ENCODE results near the gene GNG12. TPM values are rescaled to one million over a fixed set of nuclear protein-coding genes. Genes with fewer than 3 reads are reported as not detected.

Gene GNG12
- total RNA-seq, 6 donors from 2014 or later, result 14.3 to 54.6 (median 45.1) TPM

GRCh38 chr1:67874501-67875111, 41.3 kb upstream of the GNG12 start:
- peaks cover 0 to 7% (median 0%) of the 10 kb centered on the region in 4 donors for H3K9me3 ChIP-seq
- 87 to 92% methylated on average over 2 of the region's 2 CpGs for WGBS, 2 donors
- no peaks in the 10 kb centered on the region for H3K27me3 ChIP-seq
- H3K27ac ChIP-seq, result no peak overlapping the region
- no peaks in the 10 kb centered on the region for H3K4me1 ChIP-seq
- TF ChIP-seq POLR2A (IDR thresholded peaks at IDR 0.05), result no peak
- TF ChIP-seq CTCF (IDR thresholded peaks at IDR 0.05), result no peak
- TF ChIP-seq POLR2AphosphoS5 (IDR thresholded peaks at IDR 0.05), result no peak
- TF ChIP-seq EP300 (IDR thresholded peaks at IDR 0.05), result no peak
- DNase-seq (no peak), ATAC-seq (ENCODE audit: low FRiP score in 2 of 2) (no peak)
- H3K36me3 ChIP-seq, result no peaks in the 10 kb centered on the region
- no peak overlapping the region for H3K4me3 ChIP-seq

- no peak for DNase-seq
- TF ChIP-seq CTCF (IDR thresholded peaks at IDR 0.05), result no peak
- TF ChIP-seq POLR2AphosphoS5 (IDR thresholded peaks at IDR 0.05), result no peak
- no peak for TF ChIP-seq POLR2A (IDR thresholded peaks at IDR 0.05)
- no peak for TF ChIP-seq EP300 (IDR thresholded peaks at IDR 0.05)
- H3K27ac ChIP-seq, result no peak overlapping the region
- no peaks in the 10 kb centered on the region for H3K4me1 ChIP-seq
- no peaks in the 10 kb centered on the region for H3K9me3 ChIP-seq
- H3K4me3 ChIP-seq, result no peak overlapping the region
- WGBS, 2 donors, result 58 to 63% methylated on average over 1 of the region's 1 CpG
- H3K27me3 ChIP-seq, result no peaks in the 10 kb centered on the region
- no peaks in the 10 kb centered on the region for H3K36me3 ChIP-seq
- ATAC-seq (ENCODE audit: low FRiP score in 2 of 2), result no peak
Observed at GRCh38 chr1:67869233-67869632, 36.0 kb upstream of the GNG12 start.

- H3K4me3 ChIP-seq, result no peak overlapping the region
- H3K27ac ChIP-seq, result no peak overlapping the region
- DNase-seq, result no peak
- 94 to 96% methylated on average over 2 of the region's 2 CpGs for WGBS, 2 donors
- no peaks in the 10 kb centered on the region for H3K9me3 ChIP-seq
- H3K4me1 ChIP-seq, result no peaks in the 10 kb centered on the region
- ATAC-seq (ENCODE audit: low FRiP score in 2 of 2), result no peak
- H3K36me3 ChIP-seq, result no peaks in the 10 kb centered on the region
- no peaks in the 10 kb centered on the region for H3K27me3 ChIP-seq
- TF ChIP-seq EP300 (IDR thresholded peaks at IDR 0.05) (no peak), POLR2AphosphoS5 (IDR thresholded peaks at IDR 0.05) (no peak), CTCF (IDR thresholded peaks at IDR 0.05) (no peak), POLR2A (IDR thresholded peaks at IDR 0.05) (no peak)
Observed at GRCh38 chr1:67863637-67864036, 30.4 kb upstream of the GNG12 start.

- Histone ChIP-seq H3K36me3 (no peaks in the 10 kb centered on the region), H3K4me1 (no peaks in the 10 kb centered on the region), H3K27me3 (no peaks in the 10 kb centered on the region), H3K9me3 (no peaks in the 10 kb centered on the region), H3K4me3 (no peak overlapping the region), H3K27ac (no peak overlapping the region)
- no peak for ATAC-seq (ENCODE audit: low FRiP score in 2 of 2)
- 94 to 100% methylated on average over 1 of the region's 1 CpG for WGBS, 2 donors
- no peak for DNase-seq
- TF ChIP-seq EP300 (IDR thresholded peaks at IDR 0.05), result no peak
- TF ChIP-seq POLR2AphosphoS5 (IDR thresholded peaks at IDR 0.05), result no peak
- TF ChIP-seq POLR2A (IDR thresholded peaks at IDR 0.05), result no peak
- no peak for TF ChIP-seq CTCF (IDR thresholded peaks at IDR 0.05)
Observed at GRCh38 chr1:67862685-67863084, 29.4 kb upstream of the GNG12 start.

GRCh38 chr1:67861856-67862516, 28.7 kb upstream of the GNG12 start:
- Histone ChIP-seq H3K27me3 (no peaks in the 10 kb centered on the region), H3K4me1 (no peaks in the 10 kb centered on the region), H3K27ac (no peak overlapping the region), H3K9me3 (no peaks in the 10 kb centered on the region), H3K36me3 (no peaks in the 10 kb centered on the region), H3K4me3 (no peak overlapping the region)
- WGBS, 2 donors, result 83 to 87% methylated on average over 1 of the region's 1 CpG
- ATAC-seq (ENCODE audit: low FRiP score in 2 of 2), result no peak
- TF ChIP-seq EP300 (IDR thresholded peaks at IDR 0.05), result no peak
- no peak for TF ChIP-seq POLR2AphosphoS5 (IDR thresholded peaks at IDR 0.05)
- no peak for TF ChIP-seq POLR2A (IDR thresholded peaks at IDR 0.05)
- TF ChIP-seq CTCF (IDR thresholded peaks at IDR 0.05), result no peak
- DNase-seq, result no peak

Data from upper lobe of left lung (tissue), 6 donors.